ENCODE data around the gene SETDB1. TPM values are rescaled to one million over a fixed set of nuclear protein-coding genes. Genes with fewer than 3 reads are reported as not detected.

Gene SETDB1
- total and polyA plus RNA-seq, 2 of the 8 experiments (the other 6 are each of a cell fraction or from before 2014, with no cell fraction given): 27.5 to 48.8 TPM

DNA sequence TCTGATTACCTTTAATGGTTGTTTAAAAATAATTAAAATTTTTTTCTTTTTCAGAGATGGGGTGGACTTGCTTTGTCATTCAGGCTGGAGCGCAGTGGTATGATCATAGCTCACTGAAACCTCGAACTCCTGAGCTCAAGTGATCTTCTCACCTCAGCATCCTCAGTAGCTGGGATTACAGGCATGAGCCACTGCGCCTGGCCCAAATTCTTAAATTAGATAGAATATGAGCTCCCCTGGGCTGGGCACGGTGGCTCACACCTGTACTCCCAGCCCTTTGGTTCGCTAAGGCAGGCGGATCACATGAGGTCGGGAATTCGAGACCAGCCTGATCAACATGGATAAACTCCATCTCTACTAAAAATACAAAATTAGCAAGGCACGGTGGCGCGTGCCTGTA lies 31.5 kb downstream of the SETDB1 start:
- no peak overlapping the region for H3K4ac ChIP-seq (replicated peaks; ENCODE audit: insufficient read length, low read depth, low read length)
- ChIA-PET POLR2A (ENCODE audit: partially characterized antibody) (interaction anchor here (0.6 to 14.5 kb wide), 9 partner anchors 9 to 63 kb away, joined by 3 to 126 read pairs (median 3); partner anchors contain the start of gene CERS2), CTCF (ENCODE audit: partially characterized antibody) (interaction anchor here (0.6 to 3.7 kb wide), 12 partner anchors 8 to 221 kb away, joined by 3 to 25 read pairs (median 3); partner anchors contain the start of gene MINDY1)
- H3K23me2 ChIP-seq (ENCODE audit: low read depth, low read length): no peaks in the 10 kb centered on the region
- H4K5ac ChIP-seq (ENCODE audit: insufficient read length, low read depth, low read length): no peak overlapping the region
- H4K20me1 ChIP-seq (replicated peaks in 1 of 2; ENCODE audit: control insufficient read depth in 1 of 2, insufficient read depth in 2 of 2, low read length in 2 of 2): peaks cover 0 to 2% of the 10 kb centered on the region in 2 experiments
- H3K4me2 ChIP-seq (ENCODE audit: insufficient read depth in 1 of 2, low read depth in 2 of 2, low read length in 2 of 2): no peak overlapping the region
- no peak overlapping the region for H2BK12ac ChIP-seq (ENCODE audit: low read depth, low read length)
- WGBS, 2 experiments (ENCODE audit: extremely low coverage in 1 of 2, insufficient coverage in 1 of 2, insufficient read length in 1 of 2, insufficient replicate concordance in 2 of 2, low coverage in 1 of 2, low lambda C conversion rate in 2 of 2, missing lambda C conversion rate in 1 of 2): 96% methylated on average over 11 of the region's 11 CpGs; no CpG with 5 or more reads in 1 of the 2 experiments
- no peaks in the 10 kb centered on the region for H3K9me3 ChIP-seq (ENCODE audit: insufficient read depth in 2 of 2, low read depth in 1 of 2, low read length in 1 of 2)
- H2BK5ac ChIP-seq (ENCODE audit: low read depth, low read length): no peak overlapping the region
- FAIRE-seq (no peak), DNase-seq (ENCODE audit: low read depth in 1 of 2, low spot score in 2 of 2) (no peak)
- H3K36me3 ChIP-seq (ENCODE audit: control insufficient read depth in 2 of 4, insufficient read depth in 4 of 4, low read length in 3 of 4): peaks cover 12 to 68% (median 45%) of the 10 kb centered on the region in 4 experiments
- H2AK5ac ChIP-seq (ENCODE audit: low read depth, low read length): no peak overlapping the region
- no peak overlapping the region for H2BK20ac ChIP-seq (ENCODE audit: low read length)
- H3K79me1 ChIP-seq (ENCODE audit: low read depth, low read length): no peaks in the 10 kb centered on the region
- H3K27me3 ChIP-seq (replicated peaks in 1 of 4; ENCODE audit: control insufficient read depth in 3 of 4, extremely low read depth in 1 of 4, insufficient read depth in 3 of 4, low read length in 3 of 4): no peaks in the 10 kb centered on the region
- no peak overlapping the region for H4K91ac ChIP-seq (replicated peaks; ENCODE audit: insufficient read length, low read length)
- TF ChIP-seq RFX5 (IDR thresholded peaks at IDR 0.05; ENCODE audit: borderline replicate concordance, low read depth, low read length): no peak
- no peak for TF ChIP-seq RAD21 (IDR thresholded peaks at IDR 0.05 in 1 of 2, conservative IDR thresholded peaks at IDR 0.05 in 1 of 2; ENCODE audit: low read depth in 2 of 2, low read length in 2 of 2)
- TF ChIP-seq SUZ12 (IDR thresholded peaks at IDR 0.05; ENCODE audit: low read length): no peak
- no peak for TF ChIP-seq EP300 (IDR thresholded peaks at IDR 0.05; ENCODE audit: borderline replicate concordance in 1 of 2, low read depth in 2 of 2, low read length in 2 of 2)
- no peak for TF ChIP-seq NANOG (IDR thresholded peaks at IDR 0.05; ENCODE audit: insufficient read depth, low read depth, low read length, poor library complexity, severe bottlenecking)
- TF ChIP-seq SIRT6 (IDR thresholded peaks at IDR 0.05; ENCODE audit: low read length): no peak
- no peak for TF ChIP-seq YY1 (IDR thresholded peaks at IDR 0.05; ENCODE audit: low read depth, low read length)
- TF ChIP-seq CHD2 (IDR thresholded peaks at IDR 0.05; ENCODE audit: low read length): no peak
- no peak for TF ChIP-seq KDM5A (IDR thresholded peaks at IDR 0.05; ENCODE audit: low read length)
- TF ChIP-seq MAFK (IDR thresholded peaks at IDR 0.05; ENCODE audit: low read depth, low read length): no peak
- no peak for TF ChIP-seq TCF12 (IDR thresholded peaks at IDR 0.05; ENCODE audit: low read depth, low read length)
- no peak for TF ChIP-seq GTF2F1 (IDR thresholded peaks at IDR 0.05; ENCODE audit: borderline replicate concordance, low read depth, low read length)
- TF ChIP-seq JUN (IDR thresholded peaks at IDR 0.05; ENCODE audit: low read depth, low read length): no peak
- no peak for TF ChIP-seq CBX8 (IDR thresholded peaks at IDR 0.05; ENCODE audit: borderline replicate concordance, low read depth, low read length)
- no peak for TF ChIP-seq CBX5 (IDR thresholded peaks at IDR 0.05; ENCODE audit: low read depth, low read length)
- no peak overlapping the region for H2BK120ac ChIP-seq (replicated peaks; ENCODE audit: low read depth, low read length)
- H3K23ac ChIP-seq (ENCODE audit: insufficient read length): no peak overlapping the region
- H3K9ac ChIP-seq (replicated peaks in 1 of 4; ENCODE audit: extremely low read depth in 1 of 4, low read depth in 3 of 4, low read length in 3 of 4): no peak overlapping the region
- H3K4me1 ChIP-seq (replicated peaks in 1 of 4; ENCODE audit: control insufficient read depth in 3 of 4, insufficient read depth in 4 of 4, low read length in 3 of 4): no peaks in the 10 kb centered on the region
- no peak overlapping the region for H3K18ac ChIP-seq (ENCODE audit: extremely low read depth, low read length)
- H2AFZ ChIP-seq (ENCODE audit: low read length): no peak overlapping the region
- no peak overlapping the region for H3K56ac ChIP-seq (replicated peaks; ENCODE audit: insufficient read length, low read depth, low read length)
- H4K8ac ChIP-seq (ENCODE audit: extremely low read depth, insufficient read depth, low read length): no peak overlapping the region
- no peak overlapping the region for H3K27ac ChIP-seq (ENCODE audit: low read depth, low read length)
- H3K4me3 ChIP-seq (ENCODE audit: extremely low read depth in 1 of 4, insufficient read depth in 2 of 4, low read depth in 3 of 4, low read length in 4 of 4): no peak overlapping the region
- H2BK15ac ChIP-seq (ENCODE audit: low read length): no peak overlapping the region
- H3K79me2 ChIP-seq (ENCODE audit: control insufficient read depth in 1 of 2, insufficient read depth in 2 of 2, low read length in 2 of 2): no peaks in the 10 kb centered on the region
- no peak overlapping the region for H3K14ac ChIP-seq (ENCODE audit: insufficient read length)

Data from H1 (cell line).